Thoracic aorta (tissue), 2 donors: Measurements from ENCODE around the gene CLMN. TPM values are rescaled to one million over a fixed set of nuclear protein-coding genes. Genes with fewer than 3 reads are reported as not detected.

Experiments used
- ATAC-seq: fragments of 150-250 bp; one replicate; pipeline ENCODE4 v1.8.0; 2017; ENCODE audit warnings: low read depth; ENCODE audit not compliant: insufficient number of reproducible peaks, low FRiP score
- DNase-seq: peaks from one replicate; pipeline ENCODE4 v3.0.0-alpha.2; 2020; ENCODE audit warnings: low spot score
- H3K27ac ChIP-seq, 2 donors: fragments of 200-600 bp; sonication (generic); 1 replicate in 1 of 2; 2 replicates in 1 of 2; pipeline ENCODE4 v1.5.1; 2016; ENCODE audit warnings: mild to moderate bottlenecking in 2 of 2, moderate library complexity in 2 of 2
- H3K27me3 ChIP-seq: fragments of 200-600 bp; sonication (generic); replicated peaks from 2 replicates; pipeline ENCODE4 v1.6.0; 2016; ENCODE audit warnings: mild to moderate bottlenecking; ENCODE audit not compliant: insufficient read depth
- H3K36me3 ChIP-seq: fragments of 200-600 bp; sonication (generic); one replicate; pipeline ENCODE4 v1.5.1; 2016
- H3K4me1 ChIP-seq, 2 donors: fragments of 200-600 bp; sonication (generic); 1 replicate in 1 of 2; 2 replicates in 1 of 2; pipeline versions ENCODE4 v1.5.1 to v1.6.0; 2016; ENCODE audit warnings: low read depth in 2 of 2, mild to moderate bottlenecking in 1 of 2; ENCODE audit not compliant: control insufficient read depth in 1 of 2
- H3K4me3 ChIP-seq: fragments of 200-600 bp; sonication (generic); 2 replicates; pipeline ENCODE4 v1.5.1; 2016; ENCODE audit warnings: mild to moderate bottlenecking
- H3K9me3 ChIP-seq: fragments of 200-600 bp; sonication (generic); 2 replicates; pipeline ENCODE4 v1.5.1; 2016
- CTCF ChIP-seq: fragments of 200-600 bp; sonication (generic); IDR thresholded peaks from one replicate; pipeline ENCODE4 v1.5.1; 2019; ENCODE audit warnings: antibody characterized with exemption
- total RNA-seq, 2 donors: library from RNA; depleted of rRNA; stranded (reverse); fragments of >200 nt; gene quantifications; one replicate each; pipeline versions ENCODE4 v1.1.0 to v1.2.3, GENCODE V29; 2016

CLMN gene
- total RNA-seq, 2 donors from 2014 or later = 7.3 to 10.4 TPM

DNA sequence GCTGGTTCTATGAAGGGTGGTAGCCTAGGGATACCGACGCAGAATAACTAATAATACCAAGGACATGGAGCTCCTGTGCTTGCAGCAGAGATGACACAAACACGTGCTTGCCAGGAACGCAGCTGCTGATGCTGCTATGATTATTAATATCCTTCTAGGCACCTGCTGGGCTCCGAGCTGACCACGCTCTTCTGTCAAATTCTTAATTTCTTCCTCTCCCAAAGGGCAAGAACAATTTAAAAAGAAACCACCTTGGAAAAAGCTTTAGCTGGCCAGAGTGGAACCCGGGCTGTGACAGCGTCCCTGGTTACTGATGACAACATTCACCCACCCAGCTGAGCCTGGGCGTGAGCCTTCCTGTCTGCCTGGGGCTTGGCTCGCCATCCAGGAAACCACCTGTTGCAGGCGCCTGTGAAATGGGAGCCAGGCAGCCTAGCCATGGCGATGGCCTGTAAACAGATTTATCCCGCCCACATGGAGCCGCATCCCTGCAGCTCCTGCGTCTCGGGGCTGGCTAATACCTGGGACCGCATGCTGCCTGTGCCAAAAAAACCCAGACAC, 28.8 kb downstream of the CLMN start:
- peaks cover 9 to 12% of the 10 kb centered on the region in 2 donors for H3K4me1 ChIP-seq
- no peaks in the 10 kb centered on the region for H3K27me3 ChIP-seq
- ATAC-seq = no peak
- TF ChIP-seq CTCF = no peak
- DNase-seq = no peak
- H3K4me3 ChIP-seq = no peak overlapping the region
- no peak overlapping the region for H3K27ac ChIP-seq
- H3K36me3 ChIP-seq = no peaks in the 10 kb centered on the region
- H3K9me3 ChIP-seq = no peaks in the 10 kb centered on the region

GRCh38 chr14:95290021-95290420, 29.7 kb downstream of the CLMN start:
- Histone ChIP-seq H3K27me3 (no peaks in the 10 kb centered on the region), H3K4me1 (peaks cover 9 to 12% of the 10 kb centered on the region in 2 donors), H3K9me3 (no peaks in the 10 kb centered on the region), H3K4me3 (no peak overlapping the region), H3K27ac (no peak overlapping the region), H3K36me3 (no peaks in the 10 kb centered on the region)
- ATAC-seq = no peak
- no peak for DNase-seq
- TF ChIP-seq CTCF = no peak

DNA sequence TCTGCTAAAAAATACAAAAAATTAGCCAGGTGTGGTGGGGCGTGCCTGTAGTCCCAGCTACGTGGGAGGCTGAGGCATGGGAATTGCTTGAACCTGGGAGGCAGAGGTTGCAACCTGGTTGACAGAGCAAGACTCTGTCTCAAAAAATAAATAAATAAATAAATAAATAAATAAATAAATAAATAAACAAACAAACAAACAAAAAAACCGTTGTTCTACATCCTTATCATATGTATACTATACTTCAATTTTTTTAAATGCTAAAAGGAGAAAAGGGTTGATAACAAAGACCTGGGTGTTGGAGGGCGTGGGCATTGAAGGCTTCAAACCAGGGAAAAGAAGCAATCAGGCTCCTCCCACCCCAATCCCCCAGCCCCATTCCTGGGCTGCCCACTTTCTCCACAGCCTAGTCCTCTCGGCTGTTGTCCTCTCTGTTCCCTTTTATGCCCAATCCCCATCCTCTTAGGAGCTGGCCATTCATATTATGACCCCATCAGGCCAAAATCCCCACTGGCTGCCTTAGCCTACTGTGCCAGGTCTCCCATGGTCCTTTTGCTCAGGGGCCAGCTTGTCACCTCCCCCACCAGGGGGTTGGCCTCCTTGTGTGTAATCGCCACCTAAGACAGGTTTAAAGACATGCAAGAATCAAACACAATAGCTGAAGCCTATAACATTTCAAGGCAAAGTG, 30.2 kb downstream of the CLMN start:
- Histone ChIP-seq H3K36me3 (no peaks in the 10 kb centered on the region), H3K9me3 (no peaks in the 10 kb centered on the region), H3K4me1 (peaks cover 9 to 12% of the 10 kb centered on the region in 2 donors), H3K27ac (no peak overlapping the region), H3K4me3 (no peak overlapping the region), H3K27me3 (no peaks in the 10 kb centered on the region)
- no peak for TF ChIP-seq CTCF
- DNase-seq (no peak), ATAC-seq (no peak)

DNA sequence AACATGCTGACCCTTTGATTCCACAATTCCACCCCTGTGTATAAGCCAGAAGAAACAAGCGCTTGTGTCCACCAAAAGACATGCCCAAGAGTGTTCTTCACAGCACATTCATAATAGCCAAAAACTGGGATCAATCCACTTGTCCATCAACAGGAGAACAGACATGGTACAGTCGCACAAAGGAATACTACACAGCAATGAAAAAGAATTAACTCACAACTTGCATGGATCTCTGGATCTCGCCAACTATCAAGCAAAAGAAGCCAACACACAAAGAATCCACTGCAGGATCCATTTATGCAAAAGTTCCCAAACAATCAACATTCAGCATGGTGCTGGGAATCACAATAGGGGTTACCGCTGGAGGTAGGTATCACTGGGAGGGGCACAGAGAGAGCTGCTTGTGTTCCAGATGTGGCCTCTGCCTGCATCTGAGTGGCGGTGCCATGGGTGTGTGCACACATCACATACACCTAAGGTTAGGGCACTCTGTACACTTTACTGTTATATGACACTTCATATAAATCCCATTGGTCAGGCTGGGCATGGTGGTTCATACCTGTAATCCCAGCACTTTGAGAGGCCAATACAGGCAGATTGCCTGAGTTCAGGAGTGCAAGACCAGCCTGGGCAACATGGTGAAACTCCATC, 30.9 kb downstream of the CLMN start:
- Histone ChIP-seq H3K4me1 (peaks cover 9 to 12% of the 10 kb centered on the region in 2 donors), H3K36me3 (no peaks in the 10 kb centered on the region), H3K4me3 (no peak overlapping the region), H3K9me3 (no peaks in the 10 kb centered on the region), H3K27me3 (no peaks in the 10 kb centered on the region), H3K27ac (no peak overlapping the region)
- ATAC-seq (no peak), DNase-seq (no peak)
- TF ChIP-seq CTCF = no peak

- peaks cover 9 to 12% of the 10 kb centered on the region in 2 donors for H3K4me1 ChIP-seq
- ATAC-seq = no peak
- H3K4me3 ChIP-seq = no peak overlapping the region
- DNase-seq = no peak
- H3K9me3 ChIP-seq = no peaks in the 10 kb centered on the region
- H3K36me3 ChIP-seq = no peaks in the 10 kb centered on the region
- H3K27me3 ChIP-seq = no peaks in the 10 kb centered on the region
- no peak for TF ChIP-seq CTCF
- H3K27ac ChIP-seq = no peak overlapping the region
These were observed 32.4 kb downstream of the CLMN start for GRCh38 chr14:95287176-95287754.
